ENCODE data around the gene COX7B2. TPM values are rescaled to one million over a fixed set of nuclear protein-coding genes. Genes with fewer than 3 reads are reported as not detected.

COX7B2 gene, protein sequence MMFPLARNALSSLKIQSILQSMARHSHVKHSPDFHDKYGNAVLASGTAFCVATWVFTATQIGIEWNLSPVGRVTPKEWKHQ
- not detected for total RNA-seq
- polyA plus RNA-seq: not detected
- long read RNA-seq, donor 1: 0 reads
- long read RNA-seq, donor 2: 0 reads
- long read RNA-seq, donor 3: 0 reads
- long read RNA-seq, donor 4: 0 reads
- long read RNA-seq, donor 5: 0 reads
- long read RNA-seq, donor 6: 0 reads
- long read RNA-seq, donor 7: 0 reads
- long read RNA-seq, donor 8: 0 reads
- long read RNA-seq, donor 9: 0 reads
- long read RNA-seq, donor 10: 0 reads

DNA sequence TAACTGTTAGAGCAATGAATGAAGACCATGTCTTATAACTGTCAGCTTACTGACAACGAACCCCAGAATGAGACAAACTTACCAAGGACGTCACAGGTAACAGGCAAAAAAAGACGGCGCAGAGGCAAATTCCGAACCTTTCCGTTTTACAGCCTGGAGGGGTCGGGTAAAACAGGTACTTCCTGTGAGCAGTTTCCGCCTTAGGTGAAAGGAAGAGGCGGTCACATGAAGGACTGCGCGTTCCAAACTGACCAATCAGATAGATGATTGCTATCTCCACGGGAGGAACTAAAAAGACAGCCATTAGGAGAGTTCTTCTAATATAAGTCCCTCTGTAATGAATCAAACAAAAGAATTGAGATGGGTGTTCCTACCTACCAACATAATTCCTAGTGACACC is at the start of gene COX7B2:
TSS of gene COX7B2 (minus strand) at position 168 of the 400 bp plus-strand sequence. CDS start 174,053 bp downstream, outside the sequence.
- no peak for DNase-seq
- 82 to 90% (median 87%) methylated on average over 12 of the region's 12 CpGs for WGBS, 4 donors
- Histone ChIP-seq H3K9me3 (replicated peaks in 1 of 3) (no peaks in the 10 kb centered on the region), H3K27ac (no peak within 1 kb of the TSS), H3K36me3 (replicated peaks in 1 of 2) (no peaks in the 10 kb centered on the region), H3K4me3 (no peak within 1 kb of the TSS), H3K4me1 (replicated peaks in 1 of 2) (no peaks in the 10 kb centered on the region), H3K27me3 (no peaks in the 10 kb centered on the region)
- intact Hi-C loops (cut with DNase I): no loop called here
- no peak for TF ChIP-seq POLR2A (IDR thresholded peaks at IDR 0.05)
- TF ChIP-seq, protein P1, sequence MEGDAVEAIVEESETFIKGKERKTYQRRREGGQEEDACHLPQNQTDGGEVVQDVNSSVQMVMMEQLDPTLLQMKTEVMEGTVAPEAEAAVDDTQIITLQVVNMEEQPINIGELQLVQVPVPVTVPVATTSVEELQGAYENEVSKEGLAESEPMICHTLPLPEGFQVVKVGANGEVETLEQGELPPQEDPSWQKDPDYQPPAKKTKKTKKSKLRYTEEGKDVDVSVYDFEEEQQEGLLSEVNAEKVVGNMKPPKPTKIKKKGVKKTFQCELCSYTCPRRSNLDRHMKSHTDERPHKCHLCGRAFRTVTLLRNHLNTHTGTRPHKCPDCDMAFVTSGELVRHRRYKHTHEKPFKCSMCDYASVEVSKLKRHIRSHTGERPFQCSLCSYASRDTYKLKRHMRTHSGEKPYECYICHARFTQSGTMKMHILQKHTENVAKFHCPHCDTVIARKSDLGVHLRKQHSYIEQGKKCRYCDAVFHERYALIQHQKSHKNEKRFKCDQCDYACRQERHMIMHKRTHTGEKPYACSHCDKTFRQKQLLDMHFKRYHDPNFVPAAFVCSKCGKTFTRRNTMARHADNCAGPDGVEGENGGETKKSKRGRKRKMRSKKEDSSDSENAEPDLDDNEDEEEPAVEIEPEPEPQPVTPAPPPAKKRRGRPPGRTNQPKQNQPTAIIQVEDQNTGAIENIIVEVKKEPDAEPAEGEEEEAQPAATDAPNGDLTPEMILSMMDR (IDR thresholded peaks at IDR 0.05): no peak

DNA sequence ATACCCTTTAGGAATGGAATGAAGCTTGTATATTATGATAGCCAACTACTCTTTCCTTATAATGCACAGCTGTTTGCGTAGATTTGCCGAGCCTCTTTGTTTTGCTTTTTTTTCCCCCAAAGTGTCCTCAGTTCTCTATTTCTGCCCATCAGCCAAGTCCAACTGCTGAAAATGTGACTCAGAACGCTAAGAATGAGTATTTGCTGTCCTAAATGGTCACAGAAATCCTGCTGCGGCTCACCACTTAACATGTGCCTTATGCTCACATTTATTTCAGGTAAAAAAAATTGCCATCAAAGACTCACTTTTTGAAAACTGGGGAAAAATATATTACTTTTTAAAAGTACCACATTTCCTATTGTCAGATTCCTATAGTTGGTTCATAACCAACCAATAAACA is 47.4 kb upstream of the COX7B2 start:
- H3K36me3 ChIP-seq (replicated peaks in 1 of 2): no peaks in the 10 kb centered on the region
- intact Hi-C loops (cut with DNase I): no loop called here
- WGBS, 4 donors: 52 to 66% (median 60%) methylated on average over 4 of the region's 4 CpGs
- no peak for DNase-seq
- TF ChIP-seq POLR2A (IDR thresholded peaks at IDR 0.05): no peak
- TF ChIP-seq, protein P1 (IDR thresholded peaks at IDR 0.05): no peak
- H3K4me1 ChIP-seq (replicated peaks in 1 of 2): no peaks in the 10 kb centered on the region
- no peak overlapping the region for H3K27ac ChIP-seq
- H3K9me3 ChIP-seq (replicated peaks in 1 of 3): no peaks in the 10 kb centered on the region
- H3K4me3 ChIP-seq: no peak overlapping the region
- no peaks in the 10 kb centered on the region for H3K27me3 ChIP-seq

DNA sequence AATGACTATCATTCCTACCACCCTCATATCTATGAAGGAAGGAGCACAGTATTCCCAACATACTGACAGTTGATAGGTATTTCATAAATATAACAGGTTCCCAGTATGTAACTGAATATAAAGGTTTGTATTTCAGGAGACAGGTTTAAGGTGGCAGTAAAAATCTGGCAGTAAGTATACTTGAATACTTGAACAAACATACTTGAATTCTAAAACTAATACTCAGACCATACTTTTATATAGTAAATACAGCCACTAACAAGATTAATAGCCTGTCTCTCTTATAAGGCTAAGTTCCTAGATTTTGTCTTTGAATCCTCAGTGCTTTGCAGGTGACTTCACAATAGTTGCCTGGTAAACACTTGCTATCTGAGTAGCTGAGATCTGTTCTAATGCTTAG is 46.6 kb upstream of the COX7B2 start:
- intact Hi-C loops (cut with DNase I): no loop called here
- Histone ChIP-seq H3K27me3 (no peaks in the 10 kb centered on the region), H3K4me1 (replicated peaks in 1 of 2) (no peaks in the 10 kb centered on the region), H3K27ac (no peak overlapping the region), H3K4me3 (no peak overlapping the region), H3K36me3 (replicated peaks in 1 of 2) (no peaks in the 10 kb centered on the region), H3K9me3 (replicated peaks in 1 of 3) (no peaks in the 10 kb centered on the region)
- no peak for TF ChIP-seq POLR2A (IDR thresholded peaks at IDR 0.05)
- TF ChIP-seq, protein P1 (IDR thresholded peaks at IDR 0.05): no peak
- DNase-seq: no peak

DNA sequence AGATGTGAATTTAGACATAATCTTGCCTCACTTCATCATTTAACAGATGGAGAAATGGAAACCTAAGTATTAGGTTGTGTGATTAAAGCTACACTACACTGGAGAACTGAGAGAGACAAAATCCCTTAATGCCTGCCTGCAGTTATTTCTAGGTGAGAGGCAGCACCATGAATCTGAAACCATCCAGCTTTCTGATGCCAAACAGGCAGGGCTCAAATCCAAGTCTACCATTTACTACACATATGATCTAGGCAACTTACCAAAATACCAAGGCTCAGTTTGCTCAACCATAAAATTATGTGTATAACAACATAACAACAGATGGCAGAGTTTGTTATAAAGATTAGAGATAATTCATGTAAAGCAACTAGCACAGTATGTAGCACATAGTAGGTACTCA is 45.6 kb upstream of the COX7B2 start:
- intact Hi-C loops (cut with DNase I): no loop called here
- Histone ChIP-seq H3K4me1 (replicated peaks in 1 of 2) (no peaks in the 10 kb centered on the region), H3K9me3 (replicated peaks in 1 of 3) (no peaks in the 10 kb centered on the region), H3K4me3 (no peak overlapping the region), H3K27ac (no peak overlapping the region), H3K36me3 (replicated peaks in 1 of 2) (no peaks in the 10 kb centered on the region), H3K27me3 (no peaks in the 10 kb centered on the region)
- no peak for DNase-seq
- TF ChIP-seq POLR2A (IDR thresholded peaks at IDR 0.05): no peak
- TF ChIP-seq, protein P1 (IDR thresholded peaks at IDR 0.05): no peak

Measured in adrenal gland (tissue), 19 donors.